Lower leg skin (tissue), 3 donors: ENCODE results near the gene TBC1D3B.

Experiments
- CTCF ChIP-seq, 3 donors: fragments of 450-650 bp; IDR thresholded peaks; one replicate each; pipeline ENCODE4 v1.5.1; 2016; ENCODE audit warnings: antibody characterized with exemption in 3 of 3, mild to moderate bottlenecking in 3 of 3, moderate library complexity in 2 of 3
- POLR2A ChIP-seq, 2 donors: fragments of 450-650 bp; IDR thresholded peaks; one replicate each; pipeline ENCODE4 v1.6.1; 2016 to 2017; ENCODE audit warnings: antibody characterized with exemption in 2 of 2, mild to moderate bottlenecking in 1 of 2, moderate library complexity in 1 of 2

GRCh38 chr17:36151891-36152638 lies 24.4 kb downstream of the TBC1D3B start:
- TF ChIP-seq POLR2A (IDR thresholded peaks at IDR 0.05) (no peak), CTCF (IDR thresholded peaks at IDR 0.05) (no peak)
